ENCODE measurements around the gene ANKS3. TPM values are rescaled to one million over a fixed set of nuclear protein-coding genes. Genes with fewer than 3 reads are reported as not detected.

Gene ANKS3
- total RNA-seq, 1 donor: 39.4 TPM

- Histone ChIP-seq H2AFZ (ENCODE audit: low read length) (no peak overlapping the region), H3K4me2 (ENCODE audit: insufficient read depth, low read length) (no peak overlapping the region), H3K27ac (ENCODE audit: low read depth, low read length) (no peak overlapping the region), H3K4me1 (ENCODE audit: insufficient read depth, low read length) (peaks cover 4% of the 10 kb centered on the region), H3K27me3 (ENCODE audit: insufficient read depth, low read length) (no peaks in the 10 kb centered on the region), H3K36me3 (ENCODE audit: insufficient read depth, low read length) (peaks cover 29% of the 10 kb centered on the region), H3K4me3 (ENCODE audit: insufficient read depth, low read length) (no peak overlapping the region), H4K20me1 (ENCODE audit: insufficient read depth, low read length) (no peaks in the 10 kb centered on the region), H3K79me2 (ENCODE audit: insufficient read depth, low read length) (peaks cover 12% of the 10 kb centered on the region), H3K9me3 (ENCODE audit: low read depth, low read length) (no peaks in the 10 kb centered on the region)
- no peak for TF ChIP-seq CTCF (IDR thresholded peaks at IDR 0.05; ENCODE audit: extremely low read depth, low read depth, low read length)
- no peak for DNase-seq (ENCODE audit: insufficient read length, low spot score, missing footprints)
Observed at GRCh38 chr16:4677994-4678393, 56.1 kb downstream of the ANKS3 start.

GRCh38 chr16:4677390-4677789 lies 56.7 kb downstream of the ANKS3 start:
- no peak overlapping the region for H3K4me3 ChIP-seq (ENCODE audit: insufficient read depth, low read length)
- DNase-seq (ENCODE audit: insufficient read length, low spot score, missing footprints): peak; percentile 64
- H3K27ac ChIP-seq (ENCODE audit: low read depth, low read length): no peak overlapping the region
- peaks cover 30% of the 10 kb centered on the region for H3K36me3 ChIP-seq (ENCODE audit: insufficient read depth, low read length)
- no peaks in the 10 kb centered on the region for H3K9me3 ChIP-seq (ENCODE audit: low read depth, low read length)
- no peak overlapping the region for H2AFZ ChIP-seq (ENCODE audit: low read length)
- H3K79me2 ChIP-seq (ENCODE audit: insufficient read depth, low read length): peaks cover 10% of the 10 kb centered on the region
- peaks cover 4% of the 10 kb centered on the region for H3K4me1 ChIP-seq (ENCODE audit: insufficient read depth, low read length)
- no peaks in the 10 kb centered on the region for H4K20me1 ChIP-seq (ENCODE audit: insufficient read depth, low read length)
- H3K4me2 ChIP-seq (ENCODE audit: insufficient read depth, low read length): no peak overlapping the region
- TF ChIP-seq CTCF (IDR thresholded peaks at IDR 0.05; ENCODE audit: extremely low read depth, low read depth, low read length): no peak
- no peaks in the 10 kb centered on the region for H3K27me3 ChIP-seq (ENCODE audit: insufficient read depth, low read length)

GRCh38 chr16:4676831-4677230 lies 57.2 kb downstream of the ANKS3 start:
- no peaks in the 10 kb centered on the region for H4K20me1 ChIP-seq (ENCODE audit: insufficient read depth, low read length)
- TF ChIP-seq CTCF (IDR thresholded peaks at IDR 0.05; ENCODE audit: extremely low read depth, low read depth, low read length): no peak
- H3K4me2 ChIP-seq (ENCODE audit: insufficient read depth, low read length): no peak overlapping the region

GRCh38 chr16:4675864-4676786 lies 57.9 kb downstream of the ANKS3 start:
- Histone ChIP-seq H3K27me3 (ENCODE audit: insufficient read depth, low read length) (no peaks in the 10 kb centered on the region), H4K20me1 (ENCODE audit: insufficient read depth, low read length) (no peaks in the 10 kb centered on the region), H3K79me2 (ENCODE audit: insufficient read depth, low read length) (peaks cover 4% of the 10 kb centered on the region), H3K36me3 (ENCODE audit: insufficient read depth, low read length) (peaks cover 27% of the 10 kb centered on the region), H3K27ac (ENCODE audit: low read depth, low read length) (no peak overlapping the region), H3K9me3 (ENCODE audit: low read depth, low read length) (no peaks in the 10 kb centered on the region), H2AFZ (ENCODE audit: low read length) (no peak overlapping the region), H3K4me2 (ENCODE audit: insufficient read depth, low read length) (no peak overlapping the region), H3K4me1 (ENCODE audit: insufficient read depth, low read length) (peaks cover 4% of the 10 kb centered on the region), H3K4me3 (ENCODE audit: insufficient read depth, low read length) (no peak overlapping the region)
- DNase-seq (ENCODE audit: insufficient read length, low spot score, missing footprints): peak; percentile 68
- TF ChIP-seq CTCF (IDR thresholded peaks at IDR 0.05; ENCODE audit: extremely low read depth, low read depth, low read length): no peak

More at GRCh38 chr16:4676831-4677230, 57.2 kb downstream of the ANKS3 start:
- Histone ChIP-seq H3K27ac (ENCODE audit: low read depth, low read length) (no peak overlapping the region), H3K36me3 (ENCODE audit: insufficient read depth, low read length) (peaks cover 29% of the 10 kb centered on the region), H3K4me1 (ENCODE audit: insufficient read depth, low read length) (peaks cover 4% of the 10 kb centered on the region), H2AFZ (ENCODE audit: low read length) (no peak overlapping the region), H3K27me3 (ENCODE audit: insufficient read depth, low read length) (no peaks in the 10 kb centered on the region), H3K79me2 (ENCODE audit: insufficient read depth, low read length) (peaks cover 10% of the 10 kb centered on the region), H3K9me3 (ENCODE audit: low read depth, low read length) (no peaks in the 10 kb centered on the region), H3K4me3 (ENCODE audit: insufficient read depth, low read length) (no peak overlapping the region)
- DNase-seq (ENCODE audit: insufficient read length, low spot score, missing footprints): peak; percentile 72
